ENCODE data around the gene SPP1. TPM values are rescaled to one million over a fixed set of nuclear protein-coding genes. Genes with fewer than 3 reads are reported as not detected.
"Not testable (repeated sequence)": the region's sequence is repeated elsewhere in the genome, so short reads cannot be mapped to it uniquely, and the experiment has no call there.

SPP1 gene
- 65.6 TPM for polyA plus RNA-seq
- long read RNA-seq, donor 1, partial matches to known transcripts = 0 of 3 reads
- long read RNA-seq, donor 1, other reads (novel, unspliced or antisense) = 0 of 3 reads
- long read RNA-seq, donor 2, transcript SPP1-203 (7 exons, 1,473 nt) = major isoform, 8 of 12 reads
- long read RNA-seq, donor 2, partial matches to known transcripts = 0 of 12 reads
- long read RNA-seq, donor 2, other reads (novel, unspliced or antisense) = 0 of 12 reads
- long read RNA-seq, donor 3, transcript SPP1-203 (7 exons, 1,473 nt) = major isoform, 6 of 11 reads
- long read RNA-seq, donor 3, partial matches to known transcripts = 0 of 11 reads
- long read RNA-seq, donor 3, other reads (novel, unspliced or antisense) = 0 of 11 reads
- long read RNA-seq, donor 4 = 0 reads
- long read RNA-seq, donor 5, transcript SPP1-203 (7 exons, 1,473 nt) = major isoform, 9 of 19 reads
- long read RNA-seq, donor 5, partial matches to known transcripts = 6 of 19 reads
- long read RNA-seq, donor 5, other reads (novel, unspliced or antisense) = 0 of 19 reads
- long read RNA-seq, donor 6, transcript SPP1-201 (6 exons, 1,581 nt) = minor isoform, 8 of 33 reads
- long read RNA-seq, donor 6, transcript SPP1-203 (7 exons, 1,473 nt) = major isoform, 12 of 33 reads
- long read RNA-seq, donor 6, partial matches to known transcripts = 13 of 33 reads
- long read RNA-seq, donor 6, other reads (novel, unspliced or antisense) = 0 of 33 reads
- long read RNA-seq, donor 7, transcript SPP1-203 (7 exons, 1,473 nt) = major isoform, 5 of 8 reads
- long read RNA-seq, donor 7, partial matches to known transcripts = 0 of 8 reads
- long read RNA-seq, donor 7, other reads (novel, unspliced or antisense) = 0 of 8 reads
- long read RNA-seq, donor 8, transcript SPP1-203 (7 exons, 1,473 nt) = major isoform, 5 of 6 reads
- long read RNA-seq, donor 8, partial matches to known transcripts = 0 of 6 reads
- long read RNA-seq, donor 8, other reads (novel, unspliced or antisense) = 0 of 6 reads
- long read RNA-seq, donor 9, transcript SPP1-203 (7 exons, 1,473 nt) = major isoform, 5 of 14 reads
- long read RNA-seq, donor 9, partial matches to known transcripts = 6 of 14 reads
- long read RNA-seq, donor 9, other reads (novel, unspliced or antisense) = 0 of 14 reads
- long read RNA-seq, donor 10, partial matches to known transcripts = 0 of 4 reads
- long read RNA-seq, donor 10, other reads (novel, unspliced or antisense) = 0 of 4 reads
- long read RNA-seq, donor 11, transcript SPP1-203 (7 exons, 1,473 nt) = major isoform, 6 of 7 reads
- long read RNA-seq, donor 11, partial matches to known transcripts = 0 of 7 reads
- long read RNA-seq, donor 11, other reads (novel, unspliced or antisense) = 0 of 7 reads

GRCh38 chr4:87975466-87975865 is at the start of gene SPP1:
SPP1 (plus strand) TSS chr4:87975714; CDS start chr4:87976896, 1,182 bp downstream.
- Histone ChIP-seq H3K9me3 (ENCODE audit: control insufficient read depth, low read depth, low read length) (no peaks in the 10 kb centered on the region), H3K27me3 (ENCODE audit: control insufficient read depth, insufficient read depth, low read length) (peaks cover 29% of the 10 kb centered on the region), H3K4me1 (ENCODE audit: control insufficient read depth, insufficient read depth, low read length) (no peaks in the 10 kb centered on the region), H3K27ac (ENCODE audit: low read length) (no peak within 1 kb of the TSS), H3K36me3 (ENCODE audit: control insufficient read depth, insufficient read depth, low read length) (no peaks in the 10 kb centered on the region), H3K4me3 (ENCODE audit: low read length) (no peak within 1 kb of the TSS)
- no peak for DNase-seq
- no CpG with 5 or more reads among the region's 8 CpGs for whole genome bisulfite sequencing (ENCODE audit: insufficient coverage, low lambda C conversion rate)

GRCh38 chr4:87926554-87927098 is 48.9 kb upstream of the SPP1 start:
- no peaks in the 10 kb centered on the region for H3K4me1 ChIP-seq (ENCODE audit: control insufficient read depth, insufficient read depth, low read length)

GRCh38 chr4:87930629-87931028 is 44.9 kb upstream of the SPP1 start:
- Histone ChIP-seq H3K4me3 (ENCODE audit: low read length) (no peak overlapping the region), H3K27me3 (ENCODE audit: control insufficient read depth, insufficient read depth, low read length) (no peaks in the 10 kb centered on the region), H3K9me3 (ENCODE audit: control insufficient read depth, low read depth, low read length) (no peaks in the 10 kb centered on the region), H3K27ac (ENCODE audit: low read length) (no peak overlapping the region), H3K4me1 (ENCODE audit: control insufficient read depth, insufficient read depth, low read length) (no peaks in the 10 kb centered on the region), H3K36me3 (ENCODE audit: control insufficient read depth, insufficient read depth, low read length) (no peaks in the 10 kb centered on the region)
- WGBS (ENCODE audit: insufficient coverage, low lambda C conversion rate) = no CpG with 5 or more reads among the region's 1 CpG
- no peak for DNase-seq

More at GRCh38 chr4:87926554-87927098, 48.9 kb upstream of the SPP1 start:
- Histone ChIP-seq H3K27ac (ENCODE audit: low read length) (no peak overlapping the region), H3K9me3 (ENCODE audit: control insufficient read depth, low read depth, low read length) (no peaks in the 10 kb centered on the region), H3K36me3 (ENCODE audit: control insufficient read depth, insufficient read depth, low read length) (no peaks in the 10 kb centered on the region), H3K27me3 (ENCODE audit: control insufficient read depth, insufficient read depth, low read length) (no peaks in the 10 kb centered on the region), H3K4me3 (ENCODE audit: low read length) (no peak overlapping the region)
- DNase-seq = no peak
- WGBS (ENCODE audit: insufficient coverage, low lambda C conversion rate) = 100% methylated on average over 1 of the region's 4 CpGs

GRCh38 chr4:87931932-87932331 is 43.6 kb upstream of the SPP1 start:
- no peaks in the 10 kb centered on the region for H3K9me3 ChIP-seq (ENCODE audit: control insufficient read depth, low read depth, low read length)
- no peak overlapping the region for H3K4me3 ChIP-seq (ENCODE audit: low read length)
- no peak for DNase-seq
- no peaks in the 10 kb centered on the region for H3K4me1 ChIP-seq (ENCODE audit: control insufficient read depth, insufficient read depth, low read length)
- no peaks in the 10 kb centered on the region for H3K36me3 ChIP-seq (ENCODE audit: control insufficient read depth, insufficient read depth, low read length)
- WGBS (ENCODE audit: insufficient coverage, low lambda C conversion rate) = 100% methylated on average over 1 of the region's 1 CpG
- no peak overlapping the region for H3K27ac ChIP-seq (ENCODE audit: low read length)
- no peaks in the 10 kb centered on the region for H3K27me3 ChIP-seq (ENCODE audit: control insufficient read depth, insufficient read depth, low read length)

- WGBS (ENCODE audit: insufficient coverage, low lambda C conversion rate) = no CpG with 5 or more reads among the region's 5 CpGs
- H3K36me3 ChIP-seq (ENCODE audit: control insufficient read depth, insufficient read depth, low read length) = no peaks in the 10 kb centered on the region
Measured at GRCh38 chr4:87932718-87933141, 42.8 kb upstream of the SPP1 start.

GRCh38 chr4:87933337-87933736 is 42.2 kb upstream of the SPP1 start:
- Histone ChIP-seq H3K27ac (ENCODE audit: low read length) (no peak overlapping the region), H3K4me1 (ENCODE audit: control insufficient read depth, insufficient read depth, low read length) (no peaks in the 10 kb centered on the region), H3K27me3 (ENCODE audit: control insufficient read depth, insufficient read depth, low read length) (no peaks in the 10 kb centered on the region), H3K36me3 (ENCODE audit: control insufficient read depth, insufficient read depth, low read length) (no peaks in the 10 kb centered on the region), H3K4me3 (ENCODE audit: low read length) (no peak overlapping the region), H3K9me3 (ENCODE audit: control insufficient read depth, low read depth, low read length) (no peaks in the 10 kb centered on the region)
- 100% methylated on average over 1 of the region's 1 CpG for WGBS (ENCODE audit: insufficient coverage, low lambda C conversion rate)
- DNase-seq = no peak

More at GRCh38 chr4:87932718-87933141, 42.8 kb upstream of the SPP1 start:
- no peak overlapping the region for H3K27ac ChIP-seq (ENCODE audit: low read length)
- no peaks in the 10 kb centered on the region for H3K4me1 ChIP-seq (ENCODE audit: control insufficient read depth, insufficient read depth, low read length)
- H3K27me3 ChIP-seq (ENCODE audit: control insufficient read depth, insufficient read depth, low read length) = no peaks in the 10 kb centered on the region
- DNase-seq = no peak
- no peak overlapping the region for H3K4me3 ChIP-seq (ENCODE audit: low read length)
- no peaks in the 10 kb centered on the region for H3K9me3 ChIP-seq (ENCODE audit: control insufficient read depth, low read depth, low read length)

- Histone ChIP-seq H3K27ac (ENCODE audit: low read length) (no peak overlapping the region), H3K4me1 (ENCODE audit: control insufficient read depth, insufficient read depth, low read length) (no peaks in the 10 kb centered on the region), H3K36me3 (ENCODE audit: control insufficient read depth, insufficient read depth, low read length) (no peaks in the 10 kb centered on the region), H3K27me3 (ENCODE audit: control insufficient read depth, insufficient read depth, low read length) (no peaks in the 10 kb centered on the region), H3K4me3 (ENCODE audit: low read length) (no peak overlapping the region), H3K9me3 (ENCODE audit: control insufficient read depth, low read depth, low read length) (no peaks in the 10 kb centered on the region)
- WGBS (ENCODE audit: insufficient coverage, low lambda C conversion rate) = 100% methylated on average over 2 of the region's 2 CpGs
- no peak for DNase-seq
Measured at GRCh38 chr4:87934157-87934704, 41.3 kb upstream of the SPP1 start.

- no peak overlapping the region for H3K27ac ChIP-seq (ENCODE audit: low read length)
- no peaks in the 10 kb centered on the region for H3K36me3 ChIP-seq (ENCODE audit: control insufficient read depth, insufficient read depth, low read length)
- WGBS (ENCODE audit: insufficient coverage, low lambda C conversion rate) = 40% methylated on average over 2 of the region's 2 CpGs
- no peaks in the 10 kb centered on the region for H3K4me1 ChIP-seq (ENCODE audit: control insufficient read depth, insufficient read depth, low read length)
- no peaks in the 10 kb centered on the region for H3K9me3 ChIP-seq (ENCODE audit: control insufficient read depth, low read depth, low read length)
- DNase-seq = no peak
- no peaks in the 10 kb centered on the region for H3K27me3 ChIP-seq (ENCODE audit: control insufficient read depth, insufficient read depth, low read length)
- no peak overlapping the region for H3K4me3 ChIP-seq (ENCODE audit: low read length)
Measured at GRCh38 chr4:87934973-87935372, 40.5 kb upstream of the SPP1 start.

GRCh38 chr4:87935954-87936353 is 39.6 kb upstream of the SPP1 start:
- H3K27ac ChIP-seq (ENCODE audit: low read length); DNase-seq; H3K9me3 ChIP-seq (ENCODE audit: control insufficient read depth, low read depth, low read length); H3K4me1 ChIP-seq (ENCODE audit: control insufficient read depth, insufficient read depth, low read length); H3K27me3 ChIP-seq (ENCODE audit: control insufficient read depth, insufficient read depth, low read length); H3K4me3 ChIP-seq (ENCODE audit: low read length); H3K36me3 ChIP-seq (ENCODE audit: control insufficient read depth, insufficient read depth, low read length): not testable (repeated sequence)
- no CpG with 5 or more reads among the region's 9 CpGs for WGBS (ENCODE audit: insufficient coverage, low lambda C conversion rate)

Data from large intestine (tissue), 12 donors.